GM18498 (cell line): ENCODE data around the gene KLHL17.
A peak's percentile ranks its signal among the peaks of the same experiment; 100 is the strongest.

Source experiments
- ATAC-seq: cut with Tn5 transposase; IDR thresholded peaks from one replicate; pipeline ENCODE4 v1.9.1; 2021; ENCODE audit warnings: mild to moderate bottlenecking, moderate library complexity; ENCODE audit not compliant: unreplicated experiment

Gene KLHL17

GRCh38 chr1:950268-950667, 10.1 kb upstream of the KLHL17 start:
- no peak for ATAC-seq

- no peak for ATAC-seq
Measured at GRCh38 chr1:950881-951280, 9.5 kb upstream of the KLHL17 start.

- ATAC-seq: no peak
Measured at GRCh38 chr1:951364-951763, 9.0 kb upstream of the KLHL17 start.

GRCh38 chr1:952201-952600, 8.2 kb upstream of the KLHL17 start:
- ATAC-seq: no peak

GRCh38 chr1:952603-953002, 7.8 kb upstream of the KLHL17 start:
- ATAC-seq: no peak

GRCh38 chr1:953524-954320, 6.7 kb upstream of the KLHL17 start:
- no peak for ATAC-seq

GRCh38 chr1:954927-955326, 5.5 kb upstream of the KLHL17 start:
- no peak for ATAC-seq

GRCh38 chr1:955474-955873, 4.9 kb upstream of the KLHL17 start:
- no peak for ATAC-seq

- no peak for ATAC-seq
Measured at GRCh38 chr1:956636-957035, 3.7 kb upstream of the KLHL17 start.

GRCh38 chr1:958823-959730, 1.3 kb upstream of the KLHL17 start, which contains the start of gene NOC2L:
Gene NOC2L, minus strand, starts transcription at chr1:959256. Its CDS starts 16 bp downstream, at chr1:959240.
- ATAC-seq: peak; percentile 76

GRCh38 chr1:959731-960362, 537 bp upstream of the KLHL17 start:
- ATAC-seq: no peak

GRCh38 chr1:961132-961669, 817 bp downstream of the KLHL17 start:
- peak; percentile 11 for ATAC-seq

- no peak for ATAC-seq
Measured at GRCh38 chr1:962381-963300, 2.3 kb downstream of the KLHL17 start.

- no peak for ATAC-seq
Measured at GRCh38 chr1:963301-963651, 2.9 kb downstream of the KLHL17 start.

GRCh38 chr1:963746-964525, 3.6 kb downstream of the KLHL17 start:
- no peak for ATAC-seq

GRCh38 chr1:964691-965525, 4.5 kb downstream of the KLHL17 start:
- no peak for ATAC-seq

GRCh38 chr1:965526-966134, 5.2 kb downstream of the KLHL17 start:
- ATAC-seq: no peak

- peak; percentile 38 for ATAC-seq
Measured at GRCh38 chr1:966135-966703, 5.8 kb downstream of the KLHL17 start, which contains the start of gene PLEKHN1. Gene PLEKHN1, plus strand, starts transcription at chr1:966482. Its CDS starts 50 bp downstream, at chr1:966532.
